Gastrocnemius medialis (tissue), 4 donors: ENCODE measurements around the gene GPATCH8. TPM values are rescaled to one million over a fixed set of nuclear protein-coding genes. Genes with fewer than 3 reads are reported as not detected.

Experiments used
- ATAC-seq, 2 donors: fragments of 150-250 bp; one replicate each; pipeline ENCODE4 v1.9.1; 2016
- DNase-seq, 2 donors: peaks; one replicate each; pipeline ENCODE4 v3.0.0-alpha.2; 2019
- H3K27ac ChIP-seq, 4 donors: fragments of 200-600 bp; sonication (generic); 1 replicate in 1 of 4; 2 replicates in 3 of 4; pipeline ENCODE4 v1.5.1; 2016 to 2018; ENCODE audit warnings: mild to moderate bottlenecking in 2 of 4, moderate library complexity in 1 of 4
- H3K27me3 ChIP-seq, 3 donors: fragments of 200-600 bp; sonication (generic) in 2 of 3; 1 replicate in 1 of 3; 2 replicates in 2 of 3; pipeline versions ENCODE4 v1.5.1 to v1.6.0; 2016 to 2019; ENCODE audit warnings: mild to moderate bottlenecking in 1 of 3, moderate library complexity in 1 of 3
- H3K36me3 ChIP-seq, 2 donors: fragments of 200-600 bp; sonication (generic) in 1 of 2; one replicate each; pipeline ENCODE4 v1.5.1; 2017 to 2018
- H3K4me1 ChIP-seq, 2 donors: fragments of 200-600 bp; sonication (generic) in 1 of 2; one replicate each; pipeline ENCODE4 v1.5.1; 2016 to 2017; ENCODE audit warnings: mild to moderate bottlenecking in 2 of 2
- H3K4me3 ChIP-seq, 4 donors: fragments of 200-600 bp; sonication (generic) in 3 of 4; 1 replicate in 1 of 4; 2 replicates in 3 of 4; pipeline ENCODE4 v1.5.1; 2016 to 2019; ENCODE audit warnings: mild to moderate bottlenecking in 2 of 4
- H3K9me3 ChIP-seq, 3 donors: fragments of 200-600 bp; sonication (generic) in 2 of 3; 1 replicate in 1 of 3; 2 replicates in 2 of 3; pipeline ENCODE4 v1.5.1; 2016 to 2019
- CTCF ChIP-seq, 5 experiments: fragments of 450-650 bp in 3 of 5; fragments of 200-600 bp in 2 of 5; sonication (generic) in 2 of 5; IDR thresholded peaks in 4 of 5; conservative IDR thresholded peaks in 1 of 5; 1 replicate in 4 of 5; 2 replicates in 1 of 5; pipeline ENCODE4 v1.5.1; 2016 to 2019; ENCODE audit warnings: antibody characterized with exemption in 5 of 5, mild to moderate bottlenecking in 3 of 5, moderate library complexity in 3 of 5
- POLR2A ChIP-seq, 2 donors: fragments of 450-650 bp; IDR thresholded peaks; one replicate each; pipeline ENCODE4 v1.6.1; 2017; ENCODE audit warnings: antibody characterized with exemption in 2 of 2, mild to moderate bottlenecking in 2 of 2, moderate library complexity in 2 of 2
- in situ Hi-C, 4 donors: fragments of 200-750 bp; cut with MboI; loops; one replicate each; pipeline versions ENCODE4 v1.15.0 to v1.8.0; 2017; ENCODE audit warnings: low sequenced_read_pairs in 4 of 4
- intact Hi-C: fragments of 100-400 bp; cut with DNase I; formaldehyde crosslinking; loops from one replicate; pipeline ENCODE4 v1.15.1; 2023; ENCODE audit warnings: low total_unique reads
- total RNA-seq, 4 donors: library from RNA; depleted of rRNA; stranded (reverse); fragments of >200 nt; gene quantifications; one replicate each; pipeline versions ENCODE4 v1.1.0 to v1.2.3, GENCODE V29; 2016

The GPATCH8 gene
- total RNA-seq, 4 donors from 2014 or later = 39.9 to 75.1 (median 50.8) TPM

DNA sequence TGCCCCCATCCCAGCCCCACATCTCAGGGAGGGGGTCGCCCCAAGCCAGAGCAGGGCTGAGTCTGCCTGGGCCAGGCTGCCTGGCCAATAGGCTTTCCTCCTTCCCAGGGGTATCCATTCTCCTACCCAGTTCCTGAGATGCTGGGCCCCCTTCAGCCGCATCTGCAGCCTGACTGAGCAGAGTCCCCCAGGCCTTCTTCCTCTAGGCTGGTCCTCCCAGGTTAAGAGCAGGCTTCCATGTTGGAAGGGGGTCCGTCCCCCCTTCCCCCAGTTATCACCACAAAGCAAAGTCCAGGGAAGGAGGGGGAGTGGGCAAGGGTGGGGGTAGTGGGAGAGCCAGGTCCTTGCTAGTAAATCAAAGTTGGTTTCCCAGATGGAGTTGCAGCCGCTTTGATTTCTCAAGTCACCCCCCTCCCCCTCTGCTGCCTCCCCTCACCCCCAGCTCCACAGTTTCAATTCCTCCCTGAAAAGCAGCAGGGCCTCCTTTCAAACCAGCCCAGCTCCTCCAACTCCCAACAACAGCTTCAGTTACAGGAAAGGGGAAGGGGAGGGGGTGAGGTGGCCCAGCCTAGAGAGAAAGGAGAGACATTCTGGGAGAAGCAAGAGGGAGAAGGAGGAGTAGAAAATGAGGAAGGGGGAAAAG, 44.5 kb upstream of the GPATCH8 start:
- TF ChIP-seq CTCF (IDR thresholded peaks at IDR 0.05 in 4 of 5, conservative IDR thresholded peaks at IDR 0.05 in 1 of 5) (no peak), POLR2A (IDR thresholded peaks at IDR 0.05) (no peak)
- ATAC-seq = no peak
- no peak overlapping the region for H3K27ac ChIP-seq
- in situ Hi-C loops (loop anchor here in 1 of 4 donors (25.0 kb wide), 1 partner anchor 90 kb away; no protein-coding TSS in a partner anchor), intact Hi-C loops (no loop called here)
- H3K36me3 ChIP-seq = no peaks in the 10 kb centered on the region
- H3K4me1 ChIP-seq = no peaks in the 10 kb centered on the region
- H3K27me3 ChIP-seq = peaks cover 0 to 14% (median 9%) of the 10 kb centered on the region in 3 donors
- no peaks in the 10 kb centered on the region for H3K9me3 ChIP-seq
- peak in 1 of 2 donors; percentile 30 for DNase-seq
- H3K4me3 ChIP-seq = no peak overlapping the region

DNA sequence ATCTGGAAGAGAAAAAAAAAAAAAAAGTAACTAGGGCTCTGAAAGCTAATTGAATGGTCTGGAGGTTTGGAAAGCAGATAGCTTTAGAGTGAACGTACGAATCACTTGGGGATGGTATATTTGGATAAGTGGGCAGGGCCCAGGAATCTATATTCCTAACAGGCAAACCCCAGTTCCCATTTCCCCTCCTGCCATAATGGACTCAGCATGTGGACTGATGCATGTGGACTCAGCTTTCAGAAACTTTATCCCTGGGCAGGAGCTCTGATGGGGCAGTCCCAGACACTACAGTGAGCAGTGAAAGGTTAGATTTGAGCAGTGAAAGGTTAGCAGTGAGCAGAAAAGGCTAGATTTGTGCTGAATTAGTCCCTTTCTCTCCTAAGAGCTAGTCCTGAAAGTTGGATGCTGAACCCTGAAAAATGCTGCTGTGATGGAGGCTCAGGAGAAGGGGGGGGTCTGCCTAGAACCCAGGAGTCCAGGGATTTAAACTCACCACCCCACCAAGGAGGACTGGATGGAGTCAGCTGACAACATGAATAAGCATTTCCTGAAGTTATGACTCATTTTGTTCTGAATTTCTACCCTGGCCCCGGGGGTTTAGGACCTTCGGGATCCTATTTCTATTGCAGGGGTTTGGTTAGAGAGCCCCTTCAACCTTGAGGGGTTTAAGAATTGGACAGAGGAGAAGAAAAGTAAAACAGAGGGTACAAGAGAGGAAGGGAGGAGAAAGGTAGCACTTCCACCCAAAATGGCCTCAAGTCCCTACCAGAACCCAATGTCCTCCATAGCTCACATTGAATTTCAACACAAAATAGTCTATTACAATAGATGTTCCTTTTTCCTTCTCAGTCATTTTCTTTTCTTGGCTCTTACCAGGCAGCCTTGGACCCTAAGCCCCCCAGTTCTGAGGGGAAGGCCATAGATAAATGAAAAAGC, 43.7 kb upstream of the GPATCH8 start:
- in situ Hi-C loops = loop anchor here in 1 of 4 donors (25.0 kb wide), 1 partner anchor 90 kb away; no protein-coding TSS in a partner anchor
- ATAC-seq (no peak), DNase-seq (no peak)
- TF ChIP-seq CTCF (IDR thresholded peaks at IDR 0.05 in 4 of 5, conservative IDR thresholded peaks at IDR 0.05 in 1 of 5) = no peak
- no peak for TF ChIP-seq POLR2A (IDR thresholded peaks at IDR 0.05)
- intact Hi-C loops = no loop called here
- Histone ChIP-seq H3K36me3 (no peaks in the 10 kb centered on the region), H3K27ac (no peak overlapping the region), H3K4me3 (no peak overlapping the region), H3K4me1 (no peaks in the 10 kb centered on the region), H3K27me3 (peaks cover 0 to 15% (median 11%) of the 10 kb centered on the region in 3 donors), H3K9me3 (no peaks in the 10 kb centered on the region)

DNA sequence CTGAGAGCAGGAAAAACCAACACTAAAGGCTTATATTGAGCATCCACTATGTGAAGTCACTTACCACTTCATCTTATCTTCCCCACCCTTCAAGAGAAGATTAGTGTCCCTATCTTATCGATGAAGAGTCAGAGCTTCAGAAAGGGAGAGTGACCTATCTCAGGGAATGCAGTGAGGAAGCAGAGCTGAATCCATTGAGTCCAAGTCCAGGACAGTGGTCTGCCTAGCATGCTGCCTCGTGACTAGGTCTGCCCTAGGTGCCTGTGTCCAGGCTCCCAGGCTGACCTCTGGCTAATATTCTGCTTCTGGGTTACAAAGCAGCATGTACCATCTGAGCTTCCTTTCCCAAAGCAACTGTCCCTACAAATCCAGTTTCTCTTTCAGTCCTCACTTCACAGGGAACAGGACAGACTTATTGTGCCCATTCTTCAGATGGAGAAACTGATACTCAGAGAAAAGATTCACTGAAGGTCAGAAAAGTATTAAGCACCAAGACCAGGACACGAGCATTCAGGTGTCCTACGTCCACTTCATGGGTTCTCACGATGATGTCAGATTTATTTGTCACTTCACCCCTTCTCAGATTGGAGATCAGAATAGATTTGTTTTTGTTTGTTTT, 40.8 kb upstream of the GPATCH8 start:
- intact Hi-C loops = no loop called here
- peaks cover 5 to 27% (median 20%) of the 10 kb centered on the region in 3 donors for H3K27me3 ChIP-seq
- ATAC-seq (no peak), DNase-seq (no peak)
- no peaks in the 10 kb centered on the region for H3K36me3 ChIP-seq
- in situ Hi-C loops = loop anchor here in 1 of 4 donors (25.0 kb wide), 1 partner anchor 93 kb away; no protein-coding TSS in a partner anchor
- TF ChIP-seq CTCF (IDR thresholded peaks at IDR 0.05 in 4 of 5, conservative IDR thresholded peaks at IDR 0.05 in 1 of 5) = no peak
- no peak for TF ChIP-seq POLR2A (IDR thresholded peaks at IDR 0.05)
- no peak overlapping the region for H3K27ac ChIP-seq
- H3K4me3 ChIP-seq = no peak overlapping the region
- H3K9me3 ChIP-seq = no peaks in the 10 kb centered on the region
- H3K4me1 ChIP-seq = no peaks in the 10 kb centered on the region

GRCh38 chr17:44543213-44543904, 40.2 kb upstream of the GPATCH8 start:
- Histone ChIP-seq H3K9me3 (no peaks in the 10 kb centered on the region), H3K27me3 (peaks cover 5 to 27% (median 20%) of the 10 kb centered on the region in 3 donors), H3K27ac (no peak overlapping the region), H3K36me3 (no peaks in the 10 kb centered on the region), H3K4me1 (no peaks in the 10 kb centered on the region), H3K4me3 (no peak overlapping the region)
- in situ Hi-C loops (loop anchor here in 1 of 4 donors (25.0 kb wide), 1 partner anchor 94 kb away; no protein-coding TSS in a partner anchor), intact Hi-C loops (no loop called here)
- TF ChIP-seq POLR2A (IDR thresholded peaks at IDR 0.05) = no peak
- TF ChIP-seq CTCF (IDR thresholded peaks at IDR 0.05 in 4 of 5, conservative IDR thresholded peaks at IDR 0.05 in 1 of 5) = no peak
- DNase-seq (no peak), ATAC-seq (no peak)
